SK-N-SH (cell line): ENCODE data around the gene SRR. TPM values are rescaled to one million over a fixed set of nuclear protein-coding genes. Genes with fewer than 3 reads are reported as not detected.

ENCODE experiments used
- CTCF ChIA-PET: fragments of 300-600, 350-600 bp; formaldehyde crosslinking; extraction: SDS; loops from one replicate; lab custom pipeline; 2021; lab: Yijun Ruan, JAX
- POLR2A ChIA-PET: fragments of 350-600 bp; sonication (Branson Sonifier 250); formaldehyde crosslinking; extraction: SDS; loops from one replicate; lab custom pipeline; 2020; ENCODE audit warnings: antibody characterized with exemption, inconsistent platforms; lab: Yijun Ruan, JAX
- DNase-seq: peaks from one replicate; pipeline ENCODE4 v3.0.0; 2012
- H2AFZ ChIP-seq: fragments of 200-600 bp; sonication (generic); 2 replicates; pipeline ENCODE4 v1.8.1; 2016; ENCODE audit warnings: antibody characterized with exemption, mild to moderate bottlenecking, low read depth
- H3F3A ChIP-seq: fragments of 200-600 bp; sonication (generic); replicated peaks from 2 replicates; pipeline ENCODE3; 2016; ENCODE audit warnings: antibody characterized with exemption, mild to moderate bottlenecking; ENCODE audit not compliant: insufficient read depth
- H3K27ac ChIP-seq, 2 experiments: fragments of 200-500 bp in 1 of 2; fragments of 200-600 bp in 1 of 2; sonication (Bioruptor generic) in 1 of 2; sonication (generic), shearing (Covaris generic) in 1 of 2; 2 replicates each; pipeline versions ENCODE4 v1.5.1 to v1.6.1; 2014 to 2016; ENCODE audit warnings: low read depth in 2 of 2, inconsistent platforms in 1 of 2, low read length in 1 of 2, mild to moderate bottlenecking in 1 of 2, mixed read lengths in 1 of 2
- H3K27me3 ChIP-seq: fragments of 200-600 bp; sonication (generic), shearing (Covaris generic); 2 replicates; pipeline ENCODE4 v1.6.1; 2016; ENCODE audit warnings: mixed run types; ENCODE audit not compliant: insufficient read depth
- H3K36me3 ChIP-seq, 2 experiments: fragments of 200-500 bp in 1 of 2; fragments of 200-600 bp in 1 of 2; sonication (Bioruptor generic) in 1 of 2; sonication (generic) in 1 of 2; replicated peaks in 1 of 2; 2 replicates each; pipeline versions ENCODE3 to v1.5.1; 2014 to 2016; ENCODE audit warnings: low read length in 1 of 2, mild to moderate bottlenecking in 1 of 2; ENCODE audit not compliant: insufficient read depth in 2 of 2, control insufficient read depth in 1 of 2
- H3K4me1 ChIP-seq, 2 experiments: fragments of 200-500 bp in 1 of 2; fragments of 200-600 bp in 1 of 2; sonication (Bioruptor generic) in 1 of 2; sonication (generic), shearing (Covaris generic) in 1 of 2; 2 replicates each; pipeline versions ENCODE4 v1.5.1 to v1.6.1; 2014 to 2016; ENCODE audit warnings: low read depth in 1 of 2, low read length in 1 of 2, mixed run types in 1 of 2; ENCODE audit not compliant: insufficient read depth in 2 of 2, control insufficient read depth in 1 of 2
- H3K4me2 ChIP-seq: fragments of 200-600 bp; sonication (generic), shearing (Covaris generic); 2 replicates; pipeline ENCODE4 v1.6.1; 2017; ENCODE audit warnings: mixed run types
- H3K4me3 ChIP-seq, 2 experiments: fragments of 200-500 bp in 1 of 2; fragments of 200-600 bp in 1 of 2; sonication (Bioruptor generic) in 1 of 2; sonication (generic), shearing (Covaris generic) in 1 of 2; 2 replicates each; pipeline versions ENCODE4 v1.5.1 to v1.8.1; 2014 to 2016; ENCODE audit warnings: low read depth in 2 of 2, inconsistent platforms in 1 of 2, low read length in 1 of 2, mild to moderate bottlenecking in 1 of 2, mixed read lengths in 1 of 2, moderate library complexity in 1 of 2
- H3K79me2 ChIP-seq: fragments of 200-600 bp; sonication (generic); 2 replicates; pipeline ENCODE4 v1.8.1; 2017; ENCODE audit warnings: mild to moderate bottlenecking; ENCODE audit not compliant: insufficient read depth
- H3K9ac ChIP-seq: fragments of 200-600 bp; sonication (generic); 2 replicates; pipeline ENCODE4 v1.6.1; 2017; ENCODE audit warnings: mixed run types
- H3K9me2 ChIP-seq: fragments of 200-600 bp; sonication (generic); 2 replicates; pipeline ENCODE4 v1.6.1; 2017; ENCODE audit warnings: mixed run types
- H3K9me3 ChIP-seq: fragments of 200-600 bp; sonication (generic); 2 replicates; pipeline ENCODE4 v1.6.1; 2017; ENCODE audit warnings: mixed run types, mild to moderate bottlenecking, moderate library complexity
- H4K20me1 ChIP-seq: fragments of 200-600 bp; sonication (generic); 2 replicates; pipeline ENCODE4 v1.6.1; 2017; ENCODE audit warnings: mild to moderate bottlenecking, mixed run types; ENCODE audit not compliant: insufficient read depth
- CHD2 ChIP-seq: fragments of 150-350 bp; IDR thresholded peaks from 2 replicates; pipeline ENCODE4 v1.6.1; 2018; ENCODE audit warnings: low read length; ENCODE audit not compliant: partially characterized antibody
- EZH2phosphoT487 ChIP-seq: fragments of 200-600 bp; sonication (generic); IDR thresholded peaks from 2 replicates; pipeline ENCODE4 v1.6.1; 2017; ENCODE audit warnings: low read depth, mixed run types, mild to moderate bottlenecking, antibody characterized with exemption, moderate library complexity, borderline replicate concordance
- FOSL2 ChIP-seq: IDR thresholded peaks from 2 replicates; pipeline ENCODE4 v1.4.0; 2012; ENCODE audit warnings: low read depth, mild to moderate bottlenecking, moderate library complexity, borderline replicate concordance
- NRF1 ChIP-seq: IDR thresholded peaks from 2 replicates; pipeline ENCODE4 v1.6.1; 2012; ENCODE audit warnings: low read depth, mild to moderate bottlenecking, low read length
- RFX5 ChIP-seq: IDR thresholded peaks from 2 replicates; pipeline ENCODE4 v1.6.1; 2012; ENCODE audit warnings: mild to moderate bottlenecking, improper control_type of control experiment, low read length
- TAF1 ChIP-seq: IDR thresholded peaks from 2 replicates; pipeline ENCODE4 v1.6.1; 2012; ENCODE audit warnings: low read depth, mild to moderate bottlenecking, low read length, moderate library complexity, borderline replicate concordance
- YY1 ChIP-seq: IDR thresholded peaks from 2 replicates; pipeline ENCODE4 v1.4.0; 2012; ENCODE audit warnings: low read depth, mild to moderate bottlenecking
- WGBS: methylation state at CpG from one replicate; pipeline ENCODE4 v1.1.6; 2017; ENCODE audit warnings: low lambda C conversion rate; 5-methylcytosine and 5-hydroxymethylcytosine counted together
- polyA plus RNA-seq, 3 experiments: library from polyadenylated mRNA; depleted of rRNA; stranded (reverse); fragments of >200 nt; gene quantifications; 2 replicates each; pipeline ENCODE4 v1.2.3, GENCODE V29; 2012
- TF ChIP-seq, protein P1 (sequence below): IDR thresholded peaks from 2 replicates; pipeline ENCODE4 v1.4.0; 2012; ENCODE audit warnings: low read depth, borderline replicate concordance

Gene SRR
- polyA plus RNA-seq, 1 of the 3 experiments (the other 2 are of a cell fraction): 18.5 TPM

DNA sequence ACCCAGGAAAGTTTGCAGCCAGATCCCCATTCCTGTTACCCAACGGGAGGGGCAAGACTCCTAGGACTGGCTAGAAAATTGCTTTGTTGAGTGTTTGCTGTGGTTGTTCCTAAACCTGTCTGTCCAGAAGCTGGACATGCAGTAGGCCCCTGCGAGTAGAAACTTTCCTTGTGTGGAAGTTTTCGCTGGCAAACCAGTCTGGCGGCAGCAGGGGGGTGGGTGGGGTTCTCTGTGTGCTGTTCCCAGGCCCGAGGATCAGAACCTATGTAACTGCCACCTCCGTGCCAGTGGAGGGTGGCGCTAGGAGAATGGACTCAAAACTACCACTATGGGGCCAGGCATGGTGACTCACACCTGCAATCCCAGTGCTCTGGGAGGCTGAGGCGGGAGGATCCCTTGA lies 42.7 kb downstream of the SRR start:
- no peaks in the 10 kb centered on the region for H3K9me3 ChIP-seq
- H3K4me2 ChIP-seq: no peak overlapping the region
- peaks cover 12% of the 10 kb centered on the region for H4K20me1 ChIP-seq
- WGBS: 100% methylated on average over 3 of the region's 8 CpGs
- H3K4me1 ChIP-seq: peaks cover 6 to 10% of the 10 kb centered on the region in 2 experiments; a peak in 2 of 4 replicates
- H3K9me2 ChIP-seq: no peaks in the 10 kb centered on the region
- POLR2A ChIA-PET: no interaction called here
- H3K27ac ChIP-seq: no peak overlapping the region
- peaks cover 9 to 27% of the 10 kb centered on the region in 2 experiments for H3K36me3 ChIP-seq
- H3F3A ChIP-seq: peaks cover 6% of the 10 kb centered on the region
- CTCF ChIA-PET: interaction anchor here (0.8 to 1.7 kb wide), 3 partner anchors 37 to 70 kb away, joined by 3 to 10 read pairs (median 3); no protein-coding TSS in a partner anchor
- no peaks in the 10 kb centered on the region for H3K27me3 ChIP-seq
- H3K9ac ChIP-seq: no peak overlapping the region
- H3K79me2 ChIP-seq: peaks cover 16% of the 10 kb centered on the region; the same call in 1 of the 2 replicates
- H3K4me3 ChIP-seq: no peak overlapping the region
- no peak for DNase-seq
- TF ChIP-seq NRF1 (no peak), YY1 (no peak)
- TF ChIP-seq, all 33 proteins: peak for 0
- no peak overlapping the region for H2AFZ ChIP-seq

GRCh38 chr17:2347805-2348685 lies 44.3 kb downstream of the SRR start:
- 77% methylated on average over 10 of the region's 11 CpGs for WGBS
- Histone ChIP-seq H3K4me1 (peaks cover 6 to 10% of the 10 kb centered on the region in 2 experiments; a peak in 2 of 4 replicates), H3K9me3 (no peaks in the 10 kb centered on the region), H3K79me2 (0 out of 2 replicates have a peak, but pooled peaks cover 5% of the 10 kb centered on the region), H3F3A (peaks cover 11% of the 10 kb centered on the region), H3K4me3 (no peak overlapping the region), H4K20me1 (no peaks in the 10 kb centered on the region; the same call in 1 of the 2 replicates), H3K27me3 (no peaks in the 10 kb centered on the region), H3K4me2 (peak overlapping the region; percentile 12; the same call in 1 of the 2 replicates), H3K27ac (peak overlapping the region; percentile 41 to 44; a peak in 3 of 4 replicates), H3K9me2 (no peaks in the 10 kb centered on the region), H3K9ac (no peak overlapping the region), H2AFZ (no peak overlapping the region), H3K36me3 (peaks cover 6 to 21% of the 10 kb centered on the region in 2 experiments)
- POLR2A ChIA-PET: interaction anchor here (1.1 kb wide), 1 partner anchor 12 kb away, joined by 5 read pairs; the partner anchor contains the start of gene TSR1
- CTCF ChIA-PET: interaction anchor here (0.7 to 1.0 kb wide), 2 partner anchors 12 to 34 kb away, joined by 3 to 4 read pairs; partner anchors contain the start of gene TSR1
- TF ChIP-seq RFX5 (peak; percentile 96), NRF1 (no peak), YY1 (no peak), TAF1 (no peak), CHD2 (no peak), EZH2phosphoT487 (no peak), FOSL2 (no peak)
- TF ChIP-seq, protein P1, sequence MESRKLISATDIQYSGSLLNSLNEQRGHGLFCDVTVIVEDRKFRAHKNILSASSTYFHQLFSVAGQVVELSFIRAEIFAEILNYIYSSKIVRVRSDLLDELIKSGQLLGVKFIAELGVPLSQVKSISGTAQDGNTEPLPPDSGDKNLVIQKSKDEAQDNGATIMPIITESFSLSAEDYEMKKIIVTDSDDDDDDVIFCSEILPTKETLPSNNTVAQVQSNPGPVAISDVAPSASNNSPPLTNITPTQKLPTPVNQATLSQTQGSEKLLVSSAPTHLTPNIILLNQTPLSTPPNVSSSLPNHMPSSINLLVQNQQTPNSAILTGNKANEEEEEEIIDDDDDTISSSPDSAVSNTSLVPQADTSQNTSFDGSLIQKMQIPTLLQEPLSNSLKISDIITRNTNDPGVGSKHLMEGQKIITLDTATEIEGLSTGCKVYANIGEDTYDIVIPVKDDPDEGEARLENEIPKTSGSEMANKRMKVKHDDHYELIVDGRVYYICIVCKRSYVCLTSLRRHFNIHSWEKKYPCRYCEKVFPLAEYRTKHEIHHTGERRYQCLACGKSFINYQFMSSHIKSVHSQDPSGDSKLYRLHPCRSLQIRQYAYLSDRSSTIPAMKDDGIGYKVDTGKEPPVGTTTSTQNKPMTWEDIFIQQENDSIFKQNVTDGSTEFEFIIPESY: no peak
- DNase-seq: no peak
